DMS 273 (cell line): ENCODE results near the gene RAPSN.

Experiments
- DNase-seq: peaks from one replicate; lab custom pipeline; 2025; ENCODE audit not compliant: unreplicated experiment; lab: John Stamatoyannopoulos, UW

RAPSN gene

GRCh38 chr11:47448566-47449427, at the start of gene RAPSN:
RAPSN (minus strand) TSS chr11:47449136; CDS start chr11:47448964, 172 bp downstream.
- DNase-seq, result no peak

GRCh38 chr11:47498149-47498548, 49.2 kb upstream of the RAPSN start:
- DNase-seq, result no peak

GRCh38 chr11:47496808-47497207, 47.9 kb upstream of the RAPSN start:
- DNase-seq, result no peak

- DNase-seq, result no peak
These were observed 46.9 kb upstream of the RAPSN start for GRCh38 chr11:47495856-47496217.

- DNase-seq, result no peak
These were observed 46.3 kb upstream of the RAPSN start for GRCh38 chr11:47495011-47495855.

GRCh38 chr11:47489395-47489755, 40.4 kb upstream of the RAPSN start:
- DNase-seq, result no peak

- DNase-seq, result peak; percentile 10
These were observed 39.9 kb upstream of the RAPSN start for GRCh38 chr11:47488674-47489394.

GRCh38 chr11:47488111-47488510, 39.2 kb upstream of the RAPSN start:
- no peak for DNase-seq

GRCh38 chr11:47487421-47487820, 38.5 kb upstream of the RAPSN start:
- DNase-seq, result peak; percentile 12

- DNase-seq, result no peak
These were observed 36.2 kb upstream of the RAPSN start for GRCh38 chr11:47485107-47485506.

GRCh38 chr11:47483457-47483856, 34.5 kb upstream of the RAPSN start:
- no peak for DNase-seq

GRCh38 chr11:47480762-47481161, 31.8 kb upstream of the RAPSN start:
- DNase-seq, result no peak

- no peak for DNase-seq
These were observed 29.9 kb upstream of the RAPSN start for GRCh38 chr11:47478651-47479329.

- no peak for DNase-seq
These were observed 28.8 kb upstream of the RAPSN start for GRCh38 chr11:47477753-47478152.

- no peak for DNase-seq
These were observed 28.4 kb upstream of the RAPSN start for GRCh38 chr11:47477323-47477722.

- DNase-seq, result no peak
These were observed 21.7 kb upstream of the RAPSN start for GRCh38 chr11:47470671-47471070.

GRCh38 chr11:47469361-47470179, 20.6 kb upstream of the RAPSN start:
- DNase-seq, result no peak

- DNase-seq, result no peak
These were observed 19.8 kb upstream of the RAPSN start for GRCh38 chr11:47468598-47469214.

GRCh38 chr11:47467357-47467756, 18.4 kb upstream of the RAPSN start:
- DNase-seq, result peak; percentile 21
